Pericardium fibroblast (primary cell): ENCODE data around the gene OR9Q2. TPM values are rescaled to one million over a fixed set of nuclear protein-coding genes. Genes with fewer than 3 reads are reported as not detected.

ENCODE experiments used
- total RNA-seq: library from RNA; depleted of rRNA; stranded (reverse); fragments of >200 nt; gene quantifications from 2 replicates; pipeline ENCODE4 v1.2.3, GENCODE V29; 2015

OR9Q2 gene
- not detected in 2 replicates for total RNA-seq

GRCh38 chr11:58188770-58189169 lies at the start of gene OR9Q2:
OR9Q2 (plus strand) TSS chr11:58189070; CDS start chr11:58190491, 1,421 bp downstream.

GRCh38 chr11:58204042-58204441 lies 15.2 kb downstream of the OR9Q2 start, which contains the start of gene OR1S2:
OR1S2 (minus strand) TSS chr11:58204142; CDS start chr11:58204142, 0 bp downstream.

GRCh38 chr11:58212420-58212819 lies 23.6 kb downstream of the OR9Q2 start, which contains the start of gene OR1S1:
OR1S1 (plus strand) TSS chr11:58212720.

Other genes with a start within 250 kb of the OR9Q2 start
- not detected in 2 replicates for gene OR9Q1, start 165.2 kb upstream of the OR9Q2 start, total RNA-seq
- not detected in 2 replicates for gene OR6Q1, start 158.1 kb upstream of the OR9Q2 start, total RNA-seq
- not detected in 2 replicates for gene OR9I1, start 63.5 kb upstream of the OR9Q2 start, total RNA-seq
- gene OR1S2, start 15.1 kb downstream of the OR9Q2 start, total RNA-seq: not detected in 2 replicates
- gene OR1S1, start 23.6 kb downstream of the OR9Q2 start, total RNA-seq: not detected in 2 replicates
- gene OR10Q1, start 39.8 kb downstream of the OR9Q2 start, total RNA-seq: not detected in 2 replicates
- not detected in 2 replicates for gene OR10W1, start 79.2 kb downstream of the OR9Q2 start, total RNA-seq
- gene OR5B17, start 170.0 kb downstream of the OR9Q2 start, total RNA-seq: not detected in 2 replicates
- not detected in 2 replicates for gene OR5B3, start 217.8 kb downstream of the OR9Q2 start, total RNA-seq
- gene OR5B2, start 239.1 kb downstream of the OR9Q2 start, total RNA-seq: not detected in 2 replicates